DND-41 (cell line): ENCODE results near the gene MCM6.

Source experiments
- ATAC-seq: fragments of 200-7000 bp; cut with Tn5 transposase; 3 replicates; pipeline ENCODE4 v1.9.1; 2021; ENCODE audit warnings: low read depth; ENCODE audit not compliant: insufficient read depth
- DNase-seq: peaks from one replicate; pipeline ENCODE4 v3.0.0-alpha.2; 2020
- H2AFZ ChIP-seq: 2 replicates; pipeline ENCODE4 v1.6.0; 2012; ENCODE audit warnings: low read depth, low read length
- H3K27ac ChIP-seq: 2 replicates; pipeline ENCODE4 v1.5.1; 2012; ENCODE audit warnings: low read length, inconsistent platforms
- H3K27me3 ChIP-seq: fragments of 200-600 bp; sonication (generic); 2 replicates; pipeline ENCODE4 v1.6.0; 2012; ENCODE audit warnings: low read length, mild to moderate bottlenecking, inconsistent platforms; ENCODE audit not compliant: insufficient read depth, poor library complexity
- H3K36me3 ChIP-seq: 2 replicates; pipeline ENCODE4 v1.5.1; 2012; ENCODE audit warnings: low read length, inconsistent platforms; ENCODE audit not compliant: insufficient read depth
- H3K4me1 ChIP-seq: 2 replicates; pipeline ENCODE4 v1.5.1; 2012; ENCODE audit warnings: mild to moderate bottlenecking, low read length; ENCODE audit not compliant: insufficient read depth
- H3K4me2 ChIP-seq: 2 replicates; pipeline ENCODE4 v1.6.0; 2012; ENCODE audit warnings: mild to moderate bottlenecking, moderate library complexity, low read length, inconsistent platforms; ENCODE audit not compliant: insufficient read depth
- H3K4me3 ChIP-seq, 2 experiments: fragments of 200-600 bp in 1 of 2; shearing (Covaris generic) in 1 of 2; 2 replicates each; pipeline ENCODE4 v1.5.1; 2012 to 2016; ENCODE audit warnings: inconsistent platforms in 2 of 2, low read length in 2 of 2, mild to moderate bottlenecking in 2 of 2, low read depth in 1 of 2, moderate library complexity in 1 of 2
- H3K79me2 ChIP-seq: 2 replicates; pipeline ENCODE4 v1.6.0; 2012; ENCODE audit warnings: low read length, inconsistent platforms; ENCODE audit not compliant: insufficient read depth
- H3K9ac ChIP-seq: 2 replicates; pipeline ENCODE4 v1.6.0; 2012; ENCODE audit warnings: low read depth, mild to moderate bottlenecking, inconsistent platforms, low read length, moderate library complexity
- H3K9me3 ChIP-seq: 2 replicates; pipeline ENCODE4 v1.5.1; 2012; ENCODE audit warnings: low read length, moderate library complexity, mild to moderate bottlenecking, inconsistent platforms; ENCODE audit not compliant: insufficient read depth, severe bottlenecking
- H4K20me1 ChIP-seq: 2 replicates; pipeline ENCODE4 v1.6.0; 2012; ENCODE audit warnings: low read length; ENCODE audit not compliant: insufficient read depth
- CTCF ChIP-seq: IDR thresholded peaks from 2 replicates; pipeline ENCODE4 v1.5.1; 2012; ENCODE audit warnings: borderline replicate concordance, low read length, moderate library complexity, mild to moderate bottlenecking; ENCODE audit not compliant: poor library complexity, severe bottlenecking; ENCODE audit errors: extremely low read depth
- EZH2 ChIP-seq: IDR thresholded peaks from 3 replicates; pipeline ENCODE4 v1.6.1; 2012; ENCODE audit warnings: borderline replicate concordance, low read depth, mild to moderate bottlenecking, moderate library complexity, low read length, inconsistent platforms; ENCODE audit not compliant: severe bottlenecking

Gene MCM6

GRCh38 chr2:135792401-135793150 is 83.7 kb downstream of the MCM6 start:
- Histone ChIP-seq H2AFZ (no peak overlapping the region), H3K36me3 (peaks cover 15% of the 10 kb centered on the region; the same call in 1 of the 2 replicates), H3K79me2 (0 out of 2 replicates have a peak, but pooled peaks cover 2% of the 10 kb centered on the region), H3K27ac (peak overlapping the region; percentile 64), H3K4me3 (no peak overlapping the region), H4K20me1 (no peaks in the 10 kb centered on the region), H3K9me3 (no peaks in the 10 kb centered on the region), H3K27me3 (no peaks in the 10 kb centered on the region), H3K4me1 (peaks cover 43% of the 10 kb centered on the region), H3K4me2 (peak overlapping the region; percentile 28; the same call in 1 of the 2 replicates), H3K9ac (no peak overlapping the region)
- ATAC-seq (peak; percentile 63), DNase-seq (peak; percentile 57)
- TF ChIP-seq CTCF, result no peak
- no peak for TF ChIP-seq EZH2

- H3K9ac ChIP-seq, result no peak overlapping the region
- no peak for TF ChIP-seq CTCF
- no peak for TF ChIP-seq EZH2
- ATAC-seq (no peak), DNase-seq (no peak)
- H3K36me3 ChIP-seq, result peaks cover 23% of the 10 kb centered on the region; the same call in 1 of the 2 replicates
- peaks cover 40% of the 10 kb centered on the region for H3K4me1 ChIP-seq
- no peaks in the 10 kb centered on the region for H4K20me1 ChIP-seq
- 0 out of 2 replicates have a peak, but pooled peaks cover 2% of the 10 kb centered on the region for H3K79me2 ChIP-seq
- H3K4me3 ChIP-seq, result no peak overlapping the region
- no peaks in the 10 kb centered on the region for H3K9me3 ChIP-seq
- H3K27me3 ChIP-seq, result no peaks in the 10 kb centered on the region
- 0 out of 2 replicates have a peak overlapping the region, but pooled peaks have one; percentile 13 for H3K4me2 ChIP-seq
- peak overlapping the region; percentile 64 for H3K27ac ChIP-seq
- no peak overlapping the region for H2AFZ ChIP-seq
Observed at GRCh38 chr2:135791418-135792190, 84.6 kb downstream of the MCM6 start.

GRCh38 chr2:135790423-135790822 is 85.8 kb downstream of the MCM6 start:
- no peaks in the 10 kb centered on the region for H3K9me3 ChIP-seq
- peaks cover 40% of the 10 kb centered on the region for H3K4me1 ChIP-seq
- H3K27ac ChIP-seq, result no peak overlapping the region
- H3K36me3 ChIP-seq, result peaks cover 32% of the 10 kb centered on the region; the same call in 1 of the 2 replicates
- no peak for DNase-seq
- no peak overlapping the region for H2AFZ ChIP-seq
- no peak for TF ChIP-seq CTCF
- TF ChIP-seq EZH2, result no peak
- H3K4me2 ChIP-seq, result no peak overlapping the region
- H3K79me2 ChIP-seq, result 0 out of 2 replicates have a peak, but pooled peaks cover 2% of the 10 kb centered on the region
- H3K27me3 ChIP-seq, result no peaks in the 10 kb centered on the region
- no peak for ATAC-seq
- H4K20me1 ChIP-seq, result no peaks in the 10 kb centered on the region
- no peak overlapping the region for H3K9ac ChIP-seq
- no peak overlapping the region for H3K4me3 ChIP-seq
